H1 (cell line): ENCODE data around the gene TBX2. TPM values are rescaled to one million over a fixed set of nuclear protein-coding genes. Genes with fewer than 3 reads are reported as not detected.

Experiments used
- SRF ChIP-seq: IDR thresholded peaks from 2 replicates; pipeline ENCODE4 v1.6.1; 2011; ENCODE audit warnings: mild to moderate bottlenecking, low read depth, low read length, moderate library complexity
- polyA plus RNA-seq, 7 experiments: library from polyadenylated mRNA; depleted of rRNA in 3 of 7; stranded (reverse) in 5 of 7; unstranded in 2 of 7; fragments of >200 nt in 5 of 7; fragments of 200-250 nt in 2 of 7; gene quantifications; 1 replicate in 5 of 7; 2 replicates in 1 of 7; 4 replicates in 1 of 7; pipeline versions ENCODE4 v1.2.1 to v1.2.3, GENCODE V29; 2011 to 2013; ENCODE audit warnings: missing spikeins in 2 of 7, mixed read lengths in 2 of 7
- total RNA-seq: library from RNA; stranded (reverse); fragmentation: NEBNext Ultra II Directional; extraction: Animal tissue kit (Norgen Biotek cat#: 25700); gene quantifications from 2 replicates; pipeline ENCODE4 v1.2.1, GENCODE V29; 2021

TBX2 gene
- total and polyA plus RNA-seq, 2 of the 8 experiments (the other 6 are each of a cell fraction or from before 2014, with no cell fraction given) = not detected

- TF ChIP-seq SRF = no peak
Measured at GRCh38 chr17:61385577-61386236, 13.9 kb upstream of the TBX2 start (continued).
